KMS-11 (cell line): ENCODE data around the gene CHD9.

Experiments
- H2AFZ ChIP-seq: fragments of 200-600 bp; sonication (generic); 2 replicates; pipeline ENCODE4 v1.6.1; 2016; ENCODE audit warnings: antibody characterized with exemption, mixed run types, low read depth
- H3K27ac ChIP-seq: fragments of 200-600 bp; sonication (generic); 2 replicates; pipeline ENCODE4 v1.6.1; 2016; ENCODE audit warnings: mild to moderate bottlenecking, mixed run types
- H3K27me3 ChIP-seq: fragments of 200-600 bp; sonication (generic); 2 replicates; pipeline ENCODE4 v1.6.1; 2017; ENCODE audit warnings: mild to moderate bottlenecking, low read depth, mixed run types, moderate library complexity; ENCODE audit not compliant: insufficient read depth
- H3K36me3 ChIP-seq: fragments of 200-600 bp; sonication (generic); 2 replicates; pipeline ENCODE4 v1.6.1; 2017; ENCODE audit warnings: mild to moderate bottlenecking, mixed run types; ENCODE audit not compliant: insufficient read depth
- H3K4me1 ChIP-seq: fragments of 200-600 bp; sonication (generic); 2 replicates; pipeline ENCODE4 v1.6.1; 2016; ENCODE audit warnings: mild to moderate bottlenecking, low read depth, mixed run types; ENCODE audit not compliant: poor library complexity, severe bottlenecking
- H3K4me2 ChIP-seq: fragments of 200-600 bp; sonication (generic); 2 replicates; pipeline ENCODE4 v1.7.0; 2016; ENCODE audit warnings: mild to moderate bottlenecking, mixed run types
- H3K4me3 ChIP-seq: fragments of 200-600 bp; sonication (generic); IDR thresholded peaks from 2 replicates; pipeline ENCODE4 v1.6.1; 2017; ENCODE audit warnings: low read depth, low read length, mixed read lengths; ENCODE audit not compliant: insufficient read depth
- H3K79me2 ChIP-seq: fragments of 200-600 bp; sonication (generic); 2 replicates; pipeline ENCODE4 v1.6.1; 2016; ENCODE audit warnings: low read depth, mixed run types; ENCODE audit not compliant: insufficient read depth
- H3K9ac ChIP-seq: fragments of 200-600 bp; sonication (generic); 2 replicates; pipeline ENCODE4 v1.6.1; 2016; ENCODE audit warnings: mild to moderate bottlenecking, mixed run types
- H4K20me1 ChIP-seq: fragments of 200-600 bp; sonication (generic); 2 replicates; pipeline ENCODE4 v1.6.1; 2016; ENCODE audit warnings: mild to moderate bottlenecking, mixed run types; ENCODE audit not compliant: insufficient read depth
- TF ChIP-seq, protein P1 (sequence below): fragments of 200-600 bp; sonication (generic); conservative IDR thresholded peaks from 2 replicates; pipeline ENCODE4 v1.6.1; 2017; ENCODE audit warnings: low read depth, mild to moderate bottlenecking, antibody characterized with exemption, low read length, moderate library complexity, mixed read lengths

The CHD9 gene

DNA sequence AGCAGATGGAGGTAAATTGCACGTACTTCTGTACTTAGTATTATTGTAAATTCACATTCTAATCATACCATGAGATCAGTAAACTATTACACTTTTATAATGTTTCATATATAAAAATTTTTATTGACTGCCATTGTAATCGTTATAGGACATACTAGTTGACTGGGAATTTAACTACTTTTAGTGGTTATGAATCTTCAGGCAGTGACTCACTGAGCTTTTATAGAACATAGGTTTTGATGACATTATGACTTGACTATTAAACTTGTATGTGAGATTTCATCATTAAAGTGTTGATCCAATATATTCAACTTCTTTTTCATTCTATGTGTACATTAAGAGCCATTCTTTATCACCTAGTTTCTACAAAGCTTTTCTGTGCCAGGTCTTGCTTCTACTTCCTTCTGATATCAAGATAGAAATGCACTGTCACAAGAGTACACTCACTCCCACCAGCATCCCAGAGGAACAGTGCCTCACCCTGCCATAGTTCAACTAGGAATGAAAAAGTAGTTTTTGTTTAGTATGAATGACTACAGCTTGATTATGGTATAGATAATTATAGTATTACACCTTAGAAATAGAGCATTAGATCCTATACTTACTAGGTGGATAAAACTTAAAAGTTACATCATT, 237.1 kb downstream of the CHD9 start:
- Histone ChIP-seq H3K4me3 (no peak overlapping the region), H3K36me3 (no peaks in the 10 kb centered on the region), H3K9ac (no peak overlapping the region), H3K79me2 (no peaks in the 10 kb centered on the region), H3K4me2 (no peak overlapping the region), H3K4me1 (no peaks in the 10 kb centered on the region), H3K27me3 (no peaks in the 10 kb centered on the region), H3K27ac (no peak overlapping the region), H4K20me1 (no peaks in the 10 kb centered on the region), H2AFZ (no peak overlapping the region)
- TF ChIP-seq, protein P1, sequence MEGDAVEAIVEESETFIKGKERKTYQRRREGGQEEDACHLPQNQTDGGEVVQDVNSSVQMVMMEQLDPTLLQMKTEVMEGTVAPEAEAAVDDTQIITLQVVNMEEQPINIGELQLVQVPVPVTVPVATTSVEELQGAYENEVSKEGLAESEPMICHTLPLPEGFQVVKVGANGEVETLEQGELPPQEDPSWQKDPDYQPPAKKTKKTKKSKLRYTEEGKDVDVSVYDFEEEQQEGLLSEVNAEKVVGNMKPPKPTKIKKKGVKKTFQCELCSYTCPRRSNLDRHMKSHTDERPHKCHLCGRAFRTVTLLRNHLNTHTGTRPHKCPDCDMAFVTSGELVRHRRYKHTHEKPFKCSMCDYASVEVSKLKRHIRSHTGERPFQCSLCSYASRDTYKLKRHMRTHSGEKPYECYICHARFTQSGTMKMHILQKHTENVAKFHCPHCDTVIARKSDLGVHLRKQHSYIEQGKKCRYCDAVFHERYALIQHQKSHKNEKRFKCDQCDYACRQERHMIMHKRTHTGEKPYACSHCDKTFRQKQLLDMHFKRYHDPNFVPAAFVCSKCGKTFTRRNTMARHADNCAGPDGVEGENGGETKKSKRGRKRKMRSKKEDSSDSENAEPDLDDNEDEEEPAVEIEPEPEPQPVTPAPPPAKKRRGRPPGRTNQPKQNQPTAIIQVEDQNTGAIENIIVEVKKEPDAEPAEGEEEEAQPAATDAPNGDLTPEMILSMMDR: no peak

DNA sequence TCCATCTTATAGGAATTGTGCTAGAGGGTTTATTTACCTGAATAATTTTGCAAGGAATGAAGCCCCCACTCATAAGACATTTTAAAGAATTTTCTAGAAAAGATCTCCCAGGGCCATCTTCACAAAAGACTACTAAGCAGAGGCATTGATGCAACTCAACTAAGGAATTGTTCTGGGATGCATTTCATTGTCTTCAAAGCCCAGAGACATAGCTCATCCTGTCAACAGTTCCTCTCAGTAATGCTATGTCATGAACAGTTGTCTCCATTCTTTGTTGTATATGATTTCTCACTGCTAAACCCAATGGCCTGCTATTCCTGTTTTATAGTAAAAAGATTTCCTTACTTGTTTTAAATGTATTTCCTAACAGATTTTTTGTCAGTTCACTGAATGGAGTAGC, 242.7 kb downstream of the CHD9 start:
- no peaks in the 10 kb centered on the region for H3K36me3 ChIP-seq
- H3K79me2 ChIP-seq: no peaks in the 10 kb centered on the region
- H3K9ac ChIP-seq: no peak overlapping the region
- no peak overlapping the region for H3K27ac ChIP-seq
- TF ChIP-seq, protein P1: no peak
- H2AFZ ChIP-seq: no peak overlapping the region
- no peaks in the 10 kb centered on the region for H3K4me1 ChIP-seq
- no peak overlapping the region for H3K4me2 ChIP-seq
- H3K4me3 ChIP-seq: no peak overlapping the region
- no peaks in the 10 kb centered on the region for H4K20me1 ChIP-seq
- no peaks in the 10 kb centered on the region for H3K27me3 ChIP-seq

DNA sequence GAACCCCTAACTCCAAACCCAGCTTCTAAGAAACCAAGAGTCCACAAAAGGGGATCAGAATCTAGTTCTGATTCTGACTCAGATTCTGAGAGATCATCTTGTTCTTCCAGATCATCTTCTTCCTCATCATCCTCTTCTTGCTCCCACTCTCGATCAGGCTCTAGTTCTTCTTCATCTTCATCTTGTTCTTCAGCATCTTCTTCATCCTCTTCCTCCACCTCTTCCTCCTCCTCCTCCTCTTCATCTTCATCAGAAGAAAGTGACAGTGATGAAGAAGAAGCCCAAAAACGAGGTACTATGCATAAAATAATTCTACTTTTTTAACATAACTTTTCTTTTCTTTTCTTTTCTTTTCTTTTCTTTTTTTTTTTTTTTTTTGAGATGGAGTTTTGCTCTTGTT, 249.5 kb downstream of the CHD9 start:
- no peaks in the 10 kb centered on the region for H3K36me3 ChIP-seq
- no peaks in the 10 kb centered on the region for H3K27me3 ChIP-seq
- H3K4me3 ChIP-seq: no peak overlapping the region

DNA sequence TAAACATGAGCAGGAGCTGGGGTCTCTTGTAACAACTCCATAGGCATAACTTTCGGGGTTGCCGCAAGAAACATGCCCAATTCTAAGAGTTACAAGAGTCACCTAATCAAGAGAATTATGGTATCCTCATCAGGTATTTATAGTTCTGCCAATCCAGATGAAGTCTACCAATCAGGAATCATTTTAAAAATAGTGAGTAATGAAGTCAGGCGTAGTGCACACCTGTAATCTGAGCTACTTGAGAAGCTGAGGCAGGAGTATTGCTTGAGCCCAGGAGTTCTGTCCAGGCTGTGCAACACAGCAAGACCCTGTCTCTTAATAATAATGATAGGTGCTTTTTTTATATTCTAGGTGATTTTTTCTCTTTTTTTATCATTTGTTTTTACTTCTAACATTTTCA, 251.0 kb downstream of the CHD9 start:
- Histone ChIP-seq H3K36me3 (no peaks in the 10 kb centered on the region), H4K20me1 (no peaks in the 10 kb centered on the region)
- TF ChIP-seq, protein P1: no peak

More for the DNA sequence above, 249.5 kb downstream of the CHD9 start:
- Histone ChIP-seq H2AFZ (no peak overlapping the region), H3K79me2 (no peaks in the 10 kb centered on the region), H3K9ac (no peak overlapping the region), H3K27ac (no peak overlapping the region), H3K4me2 (no peak overlapping the region), H3K4me1 (no peaks in the 10 kb centered on the region), H4K20me1 (no peaks in the 10 kb centered on the region)
- TF ChIP-seq, protein P1: no peak

More for the DNA sequence above, 251.0 kb downstream of the CHD9 start:
- H3K4me1 ChIP-seq: no peaks in the 10 kb centered on the region
- H3K27ac ChIP-seq: no peak overlapping the region
- H3K27me3 ChIP-seq: no peaks in the 10 kb centered on the region
- H3K9ac ChIP-seq: no peak overlapping the region
- no peak overlapping the region for H3K4me2 ChIP-seq
- no peak overlapping the region for H3K4me3 ChIP-seq
- no peaks in the 10 kb centered on the region for H3K79me2 ChIP-seq
- no peak overlapping the region for H2AFZ ChIP-seq
